Frontal cortex (tissue), 4 donors: ENCODE data around the gene MAGED4. TPM values are rescaled to one million over a fixed set of nuclear protein-coding genes. Genes with fewer than 3 reads are reported as not detected.
"Not testable (repeated sequence)": the region's sequence is repeated elsewhere in the genome, so short reads cannot be mapped to it uniquely, and the experiment has no call there.

Source experiments
- DNase-seq, 2 donors: peaks; one replicate each; pipeline ENCODE4 v3.0.0; 2012; ENCODE audit warnings: low spot score in 2 of 2
- FAIRE-seq: peaks from 2 replicates; lab custom pipeline; 2012; peaks lifted over from hg19 to GRCh38; lab: Jason Lieb, UNC
- small RNA-seq: library from RNA; depleted of rRNA; stranded (forward); fragments of <200 nt; gene quantifications from one replicate; pipeline ENCODE3, GENCODE V24; 2014
- total RNA-seq: library from RNA; depleted of rRNA; stranded (reverse); fragments of >200 nt; gene quantifications from one replicate; pipeline ENCODE4 v1.2.3, GENCODE V29; 2014
- donor health status: control.
- donor health status: control.
- donor health status: control.

The MAGED4 gene
- 120 TPM for total RNA-seq

GRCh38 chrX:52184440-52185077, at the start of gene MAGED4:
TSS of gene MAGED4 (plus strand) at chrX:52184888. CDS start at chrX:52185923, 1,035 bp downstream.
- DNase-seq, FAIRE-seq: not testable (repeated sequence)

DNA sequence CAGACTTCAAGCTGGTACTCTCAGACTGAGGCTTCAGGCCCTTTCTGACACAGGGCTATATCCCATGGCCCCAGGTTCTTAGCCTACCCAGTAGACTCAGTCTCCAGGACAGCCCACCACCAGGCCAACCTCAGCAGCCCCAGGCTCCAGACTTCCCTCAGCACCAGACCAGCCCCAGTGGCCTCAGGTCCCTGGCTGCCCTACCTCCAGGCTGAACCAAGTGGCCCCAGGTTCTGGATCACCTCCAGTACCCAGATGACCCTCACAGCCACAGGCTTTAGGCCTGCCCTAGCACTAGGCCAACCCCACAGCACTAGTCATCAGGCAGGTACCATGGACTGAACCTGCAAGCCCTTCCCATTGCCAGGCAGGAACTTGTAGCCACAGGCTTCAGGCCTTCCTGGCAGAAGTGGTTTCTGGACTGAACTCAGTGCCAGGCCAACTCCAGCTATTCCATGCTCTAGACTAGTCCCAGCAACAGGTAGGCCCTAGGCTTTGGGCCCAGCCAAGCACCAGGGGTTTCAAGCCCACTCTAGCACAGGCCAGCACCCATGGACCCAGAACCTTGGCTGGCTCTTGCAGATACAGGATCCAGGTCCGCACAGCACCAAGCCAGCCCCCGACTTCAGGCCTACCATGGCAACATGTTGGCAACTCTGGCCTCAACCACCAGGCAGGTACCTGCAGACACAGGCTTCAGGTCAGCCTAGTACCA, 45.7 kb upstream of the MAGED4 start:
- DNase-seq (no peak), FAIRE-seq (no peak)

GRCh38 chrX:52139545-52139895, 45.2 kb upstream of the MAGED4 start:
- DNase-seq = no peak
- FAIRE-seq = no peak

DNA sequence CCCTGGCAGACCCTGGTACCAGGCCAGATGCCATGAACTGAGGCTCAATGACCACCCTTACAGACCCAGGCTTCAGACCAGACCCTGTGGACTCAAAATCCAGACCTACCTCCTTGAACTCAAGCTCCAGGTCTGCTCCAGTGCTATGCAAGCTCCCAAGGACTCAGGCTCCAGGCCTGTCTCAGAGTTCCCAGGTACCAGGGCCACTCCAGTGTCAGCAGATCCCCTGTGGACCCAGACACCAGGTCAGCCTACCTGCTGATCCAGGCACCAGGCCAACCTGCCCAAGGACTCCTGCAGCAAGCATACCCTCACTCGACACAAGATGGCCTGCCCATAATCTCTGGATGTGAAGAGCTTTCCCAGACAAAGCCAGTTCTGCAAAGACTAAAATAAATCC, 44.7 kb upstream of the MAGED4 start:
- FAIRE-seq = no peak

DNA sequence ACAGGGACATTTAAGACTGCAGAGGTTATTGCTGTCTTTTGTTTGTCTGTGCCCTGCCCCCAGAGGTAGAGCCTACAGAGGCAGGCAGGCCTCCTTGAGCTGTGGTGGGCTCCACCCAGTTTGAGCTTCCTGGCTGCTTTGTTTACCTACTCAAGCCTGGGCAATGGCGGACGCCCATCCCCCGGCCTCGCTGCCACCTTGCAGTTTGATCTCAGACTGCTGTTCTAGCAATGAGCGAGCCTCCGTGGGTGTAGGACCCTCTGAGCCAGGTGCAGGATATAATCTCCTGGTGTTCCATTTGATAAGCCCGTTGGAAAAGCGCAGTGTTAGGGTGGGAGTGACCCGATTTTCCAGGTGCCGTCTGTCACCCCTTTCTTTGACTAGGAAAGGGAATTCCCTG, 34.0 kb upstream of the MAGED4 start:
- FAIRE-seq, DNase-seq: not testable (repeated sequence)

More for the DNA sequence above, 44.7 kb upstream of the MAGED4 start:
- no peak for DNase-seq

DNA sequence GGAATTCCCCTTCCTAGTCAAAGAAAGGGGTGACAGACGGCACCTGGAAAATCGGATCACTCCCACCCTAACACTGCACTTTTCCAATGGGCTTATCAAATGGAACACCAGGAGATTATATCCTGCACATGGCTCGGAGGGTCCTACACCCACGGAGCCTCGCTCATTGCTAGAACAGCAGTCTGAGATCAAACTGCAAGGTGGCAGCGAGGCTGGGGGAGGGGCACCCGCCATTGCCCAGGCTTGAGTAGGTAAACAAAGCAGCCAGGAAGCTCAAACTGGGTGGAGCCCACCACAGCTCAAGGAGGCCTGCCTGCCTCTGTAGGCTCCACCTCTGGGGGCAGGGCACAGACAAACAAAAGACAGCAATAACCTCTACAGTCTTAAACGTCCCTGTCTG, 24.5 kb upstream of the MAGED4 start:
- not testable (repeated sequence) for FAIRE-seq, DNase-seq

DNA sequence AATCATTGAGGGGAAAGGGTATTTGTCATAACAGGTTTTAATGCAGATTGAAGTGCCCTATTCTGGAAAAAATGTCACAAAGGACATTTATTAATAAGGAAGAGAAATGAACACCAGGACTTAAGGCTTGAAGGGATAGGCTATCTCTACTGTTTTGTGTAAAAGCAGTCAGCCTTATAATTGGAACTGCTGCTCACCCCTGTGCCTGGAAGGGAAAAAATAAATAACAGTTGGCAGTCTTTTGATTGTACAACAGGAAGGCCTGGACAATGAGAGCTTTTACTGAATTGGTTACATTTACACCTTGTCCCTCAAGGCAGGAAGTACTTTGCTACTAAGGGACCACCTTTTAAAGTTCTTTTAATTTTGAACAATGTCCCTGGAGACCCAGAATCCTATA, 17.8 kb upstream of the MAGED4 start:
- no peak for DNase-seq

GRCh38 chrX:52171055-52171454, 13.6 kb upstream of the MAGED4 start:
- DNase-seq, FAIRE-seq: not testable (repeated sequence)

More for the DNA sequence above, 17.8 kb upstream of the MAGED4 start:
- FAIRE-seq = no peak

- not testable (repeated sequence) for DNase-seq, FAIRE-seq
Measured at GRCh38 chrX:52185078-52185453, 378 bp downstream of the MAGED4 start.

DNA sequence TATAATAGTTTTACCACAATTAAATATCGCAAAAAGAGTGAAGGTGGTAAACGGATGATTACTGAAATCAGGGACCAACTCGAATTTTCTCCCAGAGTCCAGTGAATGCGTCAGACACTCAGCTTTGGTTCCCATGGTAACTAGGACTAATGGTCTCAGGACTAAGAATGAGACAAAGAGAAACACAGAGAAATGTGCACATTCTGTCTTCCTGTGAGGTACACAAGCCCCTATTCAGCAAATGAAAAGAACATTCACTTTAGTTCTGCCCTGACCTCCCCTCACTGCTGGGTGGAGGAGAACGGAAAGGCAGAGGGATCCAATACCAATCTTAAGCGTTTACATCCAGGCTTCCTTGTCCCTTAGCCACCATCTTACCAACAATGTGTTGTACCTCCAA, 26.7 kb downstream of the MAGED4 start:
- DNase-seq, FAIRE-seq: not testable (repeated sequence)

DNA sequence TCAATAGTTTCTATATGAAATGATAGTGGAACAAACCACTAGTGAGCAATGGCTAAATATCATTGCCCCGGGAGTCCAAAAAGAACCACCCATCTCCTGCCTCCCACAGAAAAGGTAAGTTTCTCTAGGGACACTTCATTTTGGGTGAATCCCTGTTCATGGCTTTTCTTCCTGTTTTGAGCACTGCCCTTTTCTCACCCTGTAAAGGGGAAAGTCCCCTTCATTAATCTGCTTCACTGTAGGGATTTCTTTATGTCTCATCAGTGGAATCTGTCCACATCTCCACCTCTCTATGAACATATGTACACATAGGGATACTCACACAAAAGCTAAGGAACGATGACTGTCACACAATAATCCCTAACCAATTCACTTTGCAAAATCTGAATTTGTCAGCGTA, 28.6 kb downstream of the MAGED4 start:
- no peak for FAIRE-seq
- DNase-seq = no peak

GRCh38 chrX:52216541-52216940, 31.9 kb downstream of the MAGED4 start:
- no peak for DNase-seq
- FAIRE-seq = no peak

DNA sequence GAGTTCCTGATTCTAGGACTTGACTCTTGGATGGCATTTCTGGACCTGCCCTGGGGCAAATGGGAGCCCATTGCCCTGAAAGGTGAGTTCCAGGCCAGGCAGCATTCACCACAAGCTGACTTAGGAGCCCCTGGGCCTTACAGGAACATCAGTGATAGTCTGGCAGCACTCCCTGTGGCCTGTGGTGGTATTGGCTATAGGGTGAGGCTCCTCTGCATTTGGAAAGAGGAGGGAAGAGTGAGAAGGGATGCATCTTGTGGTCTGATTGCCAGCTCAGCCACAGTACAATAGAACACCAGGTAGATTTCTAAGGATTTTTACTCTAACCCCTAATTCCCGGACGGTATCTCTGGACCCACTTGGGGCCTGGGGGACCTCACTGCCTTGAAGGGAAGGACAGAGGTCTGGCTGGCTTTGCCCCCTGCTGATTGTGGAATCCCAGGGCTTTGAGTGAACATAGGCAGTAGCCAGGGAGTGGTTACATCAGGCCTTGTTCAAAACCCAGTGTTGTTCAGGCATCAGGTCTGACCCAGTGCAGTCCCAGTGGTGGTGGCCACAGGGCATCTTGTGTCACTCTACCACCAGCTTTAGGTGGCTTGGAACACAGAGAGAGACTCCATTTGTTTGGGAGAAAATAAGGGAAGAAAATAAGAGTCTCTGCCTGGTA, 32.9 kb downstream of the MAGED4 start:
- FAIRE-seq (no peak), DNase-seq (no peak)

GRCh38 chrX:52220936-52221335, 36.2 kb downstream of the MAGED4 start:
- FAIRE-seq = no peak
- no peak for DNase-seq

Small RNAs within 50 kb of the gene (small RNA-seq; reads per million reads assigned to genes)
- gene SNORA11D = not detected

Other genes starting within 250 kb of the MAGED4 start
- 107 TPM for gene MAGED4B, start 115.7 kb upstream of the MAGED4 start, total RNA-seq
- gene XAGE2, start 184.1 kb downstream of the MAGED4 start, total RNA-seq = not detected